ENCODE results near the gene ELOA2. TPM values are rescaled to one million over a fixed set of nuclear protein-coding genes. Genes with fewer than 3 reads are reported as not detected.
A peak's percentile ranks its signal among the peaks of the same experiment; 100 is the strongest.
"Not testable (repeated sequence)": the region's sequence is repeated elsewhere in the genome, so short reads cannot be mapped to it uniquely, and the experiment has no call there.

Gene ELOA2
- total RNA-seq, 8 experiments from 2014 or later = 0.13 to 2.6 (median 0.30) TPM

- peak in 3 of 8 experiments; percentile 66 to 93 (median 85) for ATAC-seq (replicated peaks in 6 of 8)
- 49 to 97% (median 79%) methylated on average over 1 to 2 of the region's 2 CpGs for WGBS, 10 experiments
- no peak overlapping the region for H3K27ac ChIP-seq
- no peaks in the 10 kb centered on the region for H3K4me1 ChIP-seq (replicated peaks in 1 of 2)
- no peak overlapping the region for H3K4me3 ChIP-seq
- in situ Hi-C loops (cut with MboI; ENCODE audit: low pct_unique_long_range_greater_than_20kb in 2 of 9, low sequenced_read_pairs in 9 of 9, unreplicated experiment in 9 of 9) = no loop called here
Observed at GRCh38 chr18:47036298-47036874, 965 bp upstream of the ELOA2 start.

DNA sequence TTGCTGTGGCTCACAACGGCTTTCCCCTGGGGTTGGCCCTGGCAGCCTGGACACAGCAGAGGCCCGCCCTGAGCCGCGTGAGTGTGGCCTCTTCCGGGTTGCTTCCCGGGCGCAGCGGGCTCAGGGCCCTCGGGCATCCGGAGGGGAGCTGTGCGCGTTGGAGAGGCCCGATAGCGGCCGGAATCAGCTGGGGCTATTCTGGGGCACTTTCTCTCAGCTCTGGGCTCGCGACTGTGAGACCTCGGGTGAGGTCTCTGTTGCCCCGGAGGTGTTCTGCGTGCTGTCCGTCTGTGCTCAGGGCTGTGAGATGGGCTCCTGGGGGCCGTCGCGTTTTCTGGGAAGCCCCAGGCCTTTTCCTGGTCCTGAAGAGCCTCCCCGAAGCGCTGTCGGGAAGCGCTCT, 830 bp downstream of the ELOA2 start:
- 57 to 100% (median 100%) methylated on average over 1 to 6 of the region's 28 CpGs; no CpG with 5 or more reads in 6 of the 10 experiments for WGBS, 10 experiments

GRCh38 chr18:47032945-47033344, 2.5 kb downstream of the ELOA2 start:
- in situ Hi-C loops (cut with MboI; ENCODE audit: low pct_unique_long_range_greater_than_20kb in 2 of 9, low sequenced_read_pairs in 9 of 9, unreplicated experiment in 9 of 9) = no loop called here
- no peaks in the 10 kb centered on the region for H3K4me1 ChIP-seq (replicated peaks in 1 of 2)
- H3K27ac ChIP-seq = no peak overlapping the region
- 67 to 97% (median 90%) methylated on average over 2 to 17 of the region's 19 CpGs; no CpG with 5 or more reads in 4 of the 10 experiments for WGBS, 10 experiments
- H3K4me3 ChIP-seq = no peak overlapping the region
- ATAC-seq (replicated peaks in 6 of 8) = no peak

More for the DNA sequence above, 830 bp downstream of the ELOA2 start:
- in situ Hi-C loops (cut with MboI; ENCODE audit: low pct_unique_long_range_greater_than_20kb in 2 of 9, low sequenced_read_pairs in 9 of 9, unreplicated experiment in 9 of 9); H3K27ac ChIP-seq; H3K4me1 ChIP-seq (replicated peaks in 1 of 2); ATAC-seq (replicated peaks in 6 of 8); H3K4me3 ChIP-seq: not testable (repeated sequence)

- not testable (repeated sequence) for ATAC-seq (replicated peaks in 6 of 8)
- 40 to 100% (median 100%) methylated on average over 1 of the region's 12 CpGs; no CpG with 5 or more reads in 7 of the 10 experiments for WGBS, 10 experiments
Observed at GRCh38 chr18:47030887-47031286, 4.5 kb downstream of the ELOA2 start.

GRCh38 chr18:47029684-47030353, 5.6 kb downstream of the ELOA2 start:
- H3K4me1 ChIP-seq (replicated peaks in 1 of 2); H3K27ac ChIP-seq; in situ Hi-C loops (cut with MboI; ENCODE audit: low pct_unique_long_range_greater_than_20kb in 2 of 9, low sequenced_read_pairs in 9 of 9, unreplicated experiment in 9 of 9); H3K4me3 ChIP-seq: not testable (repeated sequence)
- no CpG with 5 or more reads among the region's 55 CpGs for WGBS, 10 experiments
- ATAC-seq (replicated peaks in 6 of 8) = peak in 5 of 8 experiments; percentile 21 to 30 (median 23)

More at GRCh38 chr18:47030887-47031286, 4.5 kb downstream of the ELOA2 start:
- H3K27ac ChIP-seq; H3K4me1 ChIP-seq (replicated peaks in 1 of 2); H3K4me3 ChIP-seq; in situ Hi-C loops (cut with MboI; ENCODE audit: low pct_unique_long_range_greater_than_20kb in 2 of 9, low sequenced_read_pairs in 9 of 9, unreplicated experiment in 9 of 9): not testable (repeated sequence)

- H3K27ac ChIP-seq; ATAC-seq (replicated peaks in 6 of 8); H3K4me3 ChIP-seq; H3K4me1 ChIP-seq (replicated peaks in 1 of 2); in situ Hi-C loops (cut with MboI; ENCODE audit: low pct_unique_long_range_greater_than_20kb in 2 of 9, low sequenced_read_pairs in 9 of 9, unreplicated experiment in 9 of 9): not testable (repeated sequence)
- no CpG with 5 or more reads among the region's 29 CpGs for WGBS, 10 experiments
Observed at GRCh38 chr18:47028738-47029137, 6.7 kb downstream of the ELOA2 start.

DNA sequence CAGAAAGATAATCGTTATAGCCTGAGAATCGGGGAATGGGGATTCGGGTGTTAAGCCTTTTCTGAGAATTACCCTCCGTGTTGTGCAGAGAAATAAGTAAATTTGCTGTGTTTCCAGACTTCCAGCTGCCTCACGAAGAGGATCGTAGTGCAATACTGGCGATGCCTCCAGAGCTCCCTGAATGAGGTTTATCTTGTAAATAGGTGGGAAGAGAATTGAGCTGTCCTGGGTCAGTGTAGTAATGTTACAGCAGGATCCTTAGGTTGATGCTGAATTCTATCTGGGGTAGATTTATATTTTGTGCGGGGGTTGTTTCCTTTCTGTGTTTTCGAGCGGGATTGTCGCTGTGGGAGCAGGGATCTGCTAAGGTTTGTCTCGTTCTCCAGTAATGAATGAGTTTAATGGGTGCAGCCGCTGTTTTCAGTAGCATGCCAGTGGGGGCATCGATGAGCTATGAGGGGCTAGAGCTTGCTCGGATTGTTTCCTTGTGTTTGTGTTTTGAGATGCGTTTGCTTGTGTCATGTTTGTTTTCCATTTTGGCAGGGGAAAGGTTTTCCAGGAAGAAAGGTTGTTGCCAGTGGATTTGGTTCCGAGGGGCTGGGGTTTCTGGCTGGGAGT, 9.8 kb downstream of the ELOA2 start:
- H3K27ac ChIP-seq; in situ Hi-C loops (cut with MboI; ENCODE audit: low pct_unique_long_range_greater_than_20kb in 2 of 9, low sequenced_read_pairs in 9 of 9, unreplicated experiment in 9 of 9); H3K4me3 ChIP-seq; H3K4me1 ChIP-seq (replicated peaks in 1 of 2): not testable (repeated sequence)
- ATAC-seq (replicated peaks in 6 of 8) = peak in 1 of 8 experiments; percentile 24
- WGBS, 10 experiments = no CpG with 5 or more reads among the region's 17 CpGs

GRCh38 chr18:47023769-47024465, 11.5 kb downstream of the ELOA2 start:
- in situ Hi-C loops (cut with MboI; ENCODE audit: low pct_unique_long_range_greater_than_20kb in 2 of 9, low sequenced_read_pairs in 9 of 9, unreplicated experiment in 9 of 9) = not testable (repeated sequence)
- no CpG with 5 or more reads among the region's 55 CpGs for WGBS, 10 experiments

GRCh38 chr18:47022821-47023220, 12.6 kb downstream of the ELOA2 start:
- H3K4me3 ChIP-seq; ATAC-seq (replicated peaks in 6 of 8); in situ Hi-C loops (cut with MboI; ENCODE audit: low pct_unique_long_range_greater_than_20kb in 2 of 9, low sequenced_read_pairs in 9 of 9, unreplicated experiment in 9 of 9); H3K27ac ChIP-seq; H3K4me1 ChIP-seq (replicated peaks in 1 of 2): not testable (repeated sequence)
- no CpG with 5 or more reads among the region's 29 CpGs for WGBS, 10 experiments

More at GRCh38 chr18:47023769-47024465, 11.5 kb downstream of the ELOA2 start:
- ATAC-seq (replicated peaks in 6 of 8) = peak in 5 of 8 experiments; percentile 8 to 32 (median 24)
- not testable (repeated sequence) for H3K4me1 ChIP-seq (replicated peaks in 1 of 2); H3K27ac ChIP-seq; H3K4me3 ChIP-seq

GRCh38 chr18:47020757-47021156, 14.7 kb downstream of the ELOA2 start:
- H3K4me1 ChIP-seq (replicated peaks in 1 of 2); H3K4me3 ChIP-seq; in situ Hi-C loops (cut with MboI; ENCODE audit: low pct_unique_long_range_greater_than_20kb in 2 of 9, low sequenced_read_pairs in 9 of 9, unreplicated experiment in 9 of 9); H3K27ac ChIP-seq; ATAC-seq (replicated peaks in 6 of 8): not testable (repeated sequence)
- no CpG with 5 or more reads among the region's 19 CpGs for WGBS, 10 experiments

DNA sequence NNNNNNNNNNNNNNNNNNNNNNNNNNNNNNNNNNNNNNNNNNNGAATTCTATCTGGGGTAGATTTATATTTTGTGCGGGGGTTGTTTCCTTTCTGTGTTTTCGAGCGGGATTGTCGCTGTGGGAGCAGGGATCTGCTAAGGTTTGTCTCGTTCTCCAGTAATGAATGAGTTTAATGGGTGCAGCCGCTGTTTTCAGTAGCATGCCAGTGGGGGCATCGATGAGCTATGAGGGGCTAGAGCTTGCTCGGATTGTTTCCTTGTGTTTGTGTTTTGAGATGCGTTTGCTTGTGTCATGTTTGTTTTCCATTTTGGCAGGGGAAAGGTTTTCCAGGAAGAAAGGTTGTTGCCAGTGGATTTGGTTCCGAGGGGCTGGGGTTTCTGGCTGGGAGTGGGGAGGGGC, 15.6 kb downstream of the ELOA2 start:
- H3K27ac ChIP-seq; in situ Hi-C loops (cut with MboI; ENCODE audit: low pct_unique_long_range_greater_than_20kb in 2 of 9, low sequenced_read_pairs in 9 of 9, unreplicated experiment in 9 of 9); H3K4me3 ChIP-seq; ATAC-seq (replicated peaks in 6 of 8); H3K4me1 ChIP-seq (replicated peaks in 1 of 2): not testable (repeated sequence)
- no CpG with 5 or more reads among the region's 10 CpGs for WGBS, 10 experiments
